GM18870 (cell line): Measurements from ENCODE around the gene TREM2.

Experiments
- ATAC-seq: cut with Tn5 transposase; IDR thresholded peaks from one replicate; pipeline ENCODE4 v1.9.1; 2021; ENCODE audit warnings: moderate library complexity; ENCODE audit not compliant: unreplicated experiment

TREM2 gene

GRCh38 chr6:41184761-41185160 is 21.8 kb upstream of the TREM2 start:
- ATAC-seq: no peak

DNA sequence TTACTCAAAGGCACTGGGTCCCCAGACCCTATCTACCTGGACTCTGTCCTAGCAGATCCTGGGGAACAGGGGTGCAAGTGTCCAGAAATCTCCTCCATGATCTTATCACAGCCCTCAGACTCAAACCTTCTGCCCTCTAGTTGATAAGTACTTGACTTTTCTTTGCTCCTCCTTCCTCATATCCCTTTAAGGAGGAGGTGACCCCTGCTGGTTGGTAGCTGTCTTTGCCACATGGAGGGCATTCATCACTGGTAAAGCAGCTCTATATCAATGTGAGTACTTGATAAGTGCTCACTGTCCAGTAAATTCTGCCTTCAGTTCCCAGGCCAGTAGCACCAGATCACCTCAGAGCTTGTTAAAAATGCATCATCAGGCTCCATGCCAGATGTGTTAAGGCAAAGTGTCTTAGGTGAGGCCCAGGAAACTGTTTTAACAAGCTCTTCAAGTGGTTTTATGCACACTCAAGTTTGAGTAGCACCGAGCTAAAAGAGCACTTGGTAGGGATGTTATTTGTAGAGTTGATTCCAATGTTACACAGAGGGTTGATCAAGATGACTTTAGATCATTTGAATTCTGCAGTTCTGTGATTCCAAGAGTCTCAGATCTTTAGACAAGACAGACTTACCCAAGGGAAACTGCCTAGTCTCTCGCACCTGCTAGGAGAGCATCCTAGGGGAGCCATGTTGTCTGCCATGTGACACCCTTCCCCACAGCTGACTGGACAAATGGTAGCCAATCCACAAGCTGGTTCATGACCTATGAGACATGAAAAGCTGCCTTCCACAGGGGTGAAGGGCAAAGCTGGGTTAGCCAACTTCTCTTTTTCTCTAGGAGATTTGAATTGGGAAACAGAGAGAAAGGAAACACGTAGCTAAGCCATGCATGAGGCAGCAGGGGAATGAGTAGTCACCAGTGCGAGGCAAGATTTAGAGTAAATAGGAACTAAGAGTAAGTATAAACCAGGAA is 19.4 kb upstream of the TREM2 start:
- no peak for ATAC-seq

DNA sequence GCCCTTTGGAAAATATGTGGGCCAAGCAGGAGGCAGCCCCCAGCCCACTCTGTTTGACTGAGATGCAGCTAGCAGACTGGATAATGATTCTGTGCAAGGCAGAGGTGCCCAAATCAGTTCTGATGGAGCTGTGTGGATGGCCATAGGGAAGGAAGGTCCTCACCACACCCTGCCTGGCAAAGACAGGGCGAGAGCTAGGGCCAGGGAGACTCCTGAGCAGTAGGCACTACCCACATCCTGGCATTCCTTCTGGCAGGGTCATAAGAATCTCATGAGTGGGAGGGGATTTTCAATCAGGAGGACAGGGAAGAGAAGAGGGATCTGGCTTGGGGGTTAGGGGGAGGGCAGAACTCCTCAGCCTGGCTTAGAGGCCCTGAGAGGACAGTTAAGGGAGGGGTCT is 18.6 kb upstream of the TREM2 start:
- ATAC-seq: no peak

DNA sequence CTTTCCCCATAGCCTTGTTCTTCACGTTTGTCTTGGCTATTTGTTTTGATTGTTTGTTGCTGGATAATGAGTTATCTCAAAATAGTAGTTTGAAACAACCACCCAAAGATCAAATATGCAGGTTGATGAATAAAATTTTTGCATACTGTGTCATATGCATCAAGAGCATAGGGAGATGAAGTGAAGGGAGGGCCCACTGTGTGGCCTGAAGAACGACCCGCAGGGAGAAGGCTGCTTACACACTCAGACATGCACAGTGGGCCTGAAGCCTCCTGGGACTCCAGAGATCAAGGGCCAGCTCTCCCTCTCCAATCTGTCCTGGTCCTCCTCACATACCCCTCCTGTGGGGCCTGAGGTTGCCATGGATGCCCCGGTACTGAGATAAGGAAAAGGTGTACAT is 16.2 kb upstream of the TREM2 start:
- ATAC-seq: no peak

GRCh38 chr6:41177695-41178094 is 14.8 kb upstream of the TREM2 start:
- no peak for ATAC-seq

DNA sequence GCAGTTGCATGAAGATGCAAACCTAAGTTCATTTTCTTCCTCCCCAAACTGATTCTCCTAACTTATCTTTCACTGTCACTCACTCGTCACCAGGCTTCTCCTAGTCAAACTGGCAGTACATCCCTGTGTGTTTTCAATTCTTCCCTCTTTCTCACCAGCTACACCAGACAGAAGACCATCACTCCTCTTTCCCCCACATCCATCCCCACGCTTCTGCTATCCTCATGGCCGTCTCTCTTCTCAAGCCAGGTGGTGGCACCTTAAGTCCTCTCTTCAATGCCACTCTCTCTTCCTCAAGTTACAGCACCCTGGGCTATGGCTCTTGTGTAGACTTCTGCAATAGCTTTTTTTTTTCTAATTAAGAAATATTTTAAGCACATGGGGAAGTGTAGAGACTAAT is 14.4 kb upstream of the TREM2 start:
- no peak for ATAC-seq

DNA sequence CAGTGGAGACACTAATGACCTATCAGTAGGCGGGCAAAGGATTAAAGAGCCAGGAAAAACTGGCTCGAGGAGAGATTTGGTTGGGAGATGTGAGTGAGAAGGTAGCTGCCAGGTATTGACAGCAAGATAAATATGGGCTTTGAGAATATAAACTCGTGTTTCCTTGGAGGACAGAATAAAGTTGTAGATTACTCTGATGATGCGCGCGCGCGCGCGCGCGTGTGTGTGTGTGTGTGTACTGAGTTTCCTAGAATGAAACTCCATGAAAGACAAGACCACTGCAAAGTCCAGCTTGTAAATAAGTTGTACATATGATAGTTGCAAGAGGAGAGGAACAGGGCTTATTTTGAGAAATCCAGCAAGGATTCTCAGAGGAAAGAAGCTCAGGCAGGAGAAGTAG is 13.3 kb upstream of the TREM2 start:
- ATAC-seq: no peak

GRCh38 chr6:41175084-41175483 is 12.2 kb upstream of the TREM2 start:
- no peak for ATAC-seq

DNA sequence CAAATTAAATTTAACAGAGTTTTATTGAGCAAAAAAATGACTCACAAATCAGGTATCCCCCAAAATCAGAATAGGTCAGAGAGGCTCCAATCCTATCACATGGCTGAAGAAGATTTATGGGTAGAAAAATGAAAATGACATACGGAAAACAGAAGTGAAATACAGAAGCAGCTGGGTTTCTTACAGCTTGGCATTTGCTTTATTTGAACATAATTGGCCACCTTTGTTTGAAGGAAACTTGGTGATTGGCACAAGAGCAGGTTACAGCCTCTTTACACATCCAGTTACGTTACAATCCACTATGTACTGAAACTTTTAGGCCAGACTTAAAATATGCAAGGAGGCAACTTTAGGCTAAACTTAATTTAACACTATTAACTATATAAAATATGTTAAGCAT is 11.7 kb upstream of the TREM2 start:
- no peak for ATAC-seq

GRCh38 chr6:41171908-41172307 is 9.0 kb upstream of the TREM2 start:
- no peak for ATAC-seq

DNA sequence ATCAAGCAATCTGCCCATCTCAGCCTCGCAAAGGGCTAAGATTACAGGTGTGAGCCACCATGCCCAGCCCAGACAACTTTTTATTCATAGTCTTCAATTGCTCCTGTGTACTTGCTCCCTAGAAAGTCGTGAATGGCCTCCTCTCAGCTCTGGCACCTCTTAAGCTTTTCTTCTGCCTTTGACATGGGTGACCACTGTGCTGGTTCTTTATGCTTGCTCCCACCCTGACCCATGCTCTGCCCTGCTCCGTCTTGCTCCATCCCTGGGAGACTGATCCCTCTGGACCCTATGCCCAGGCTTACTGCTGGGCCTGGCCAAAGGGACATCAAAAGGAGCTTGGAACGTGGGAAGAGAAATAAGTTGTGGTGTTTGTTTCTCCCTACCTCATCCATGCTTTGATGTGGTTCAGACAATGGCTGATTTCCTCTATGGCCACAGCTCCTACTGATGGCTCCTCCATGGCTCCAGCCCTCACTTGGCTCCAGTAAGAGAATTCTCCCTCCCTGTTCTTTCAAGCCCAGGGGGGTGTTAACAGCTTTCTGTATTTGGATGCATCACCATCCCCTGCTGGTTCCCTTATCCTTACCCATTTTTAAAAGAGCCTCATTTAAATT is 7.7 kb upstream of the TREM2 start:
- no peak for ATAC-seq

DNA sequence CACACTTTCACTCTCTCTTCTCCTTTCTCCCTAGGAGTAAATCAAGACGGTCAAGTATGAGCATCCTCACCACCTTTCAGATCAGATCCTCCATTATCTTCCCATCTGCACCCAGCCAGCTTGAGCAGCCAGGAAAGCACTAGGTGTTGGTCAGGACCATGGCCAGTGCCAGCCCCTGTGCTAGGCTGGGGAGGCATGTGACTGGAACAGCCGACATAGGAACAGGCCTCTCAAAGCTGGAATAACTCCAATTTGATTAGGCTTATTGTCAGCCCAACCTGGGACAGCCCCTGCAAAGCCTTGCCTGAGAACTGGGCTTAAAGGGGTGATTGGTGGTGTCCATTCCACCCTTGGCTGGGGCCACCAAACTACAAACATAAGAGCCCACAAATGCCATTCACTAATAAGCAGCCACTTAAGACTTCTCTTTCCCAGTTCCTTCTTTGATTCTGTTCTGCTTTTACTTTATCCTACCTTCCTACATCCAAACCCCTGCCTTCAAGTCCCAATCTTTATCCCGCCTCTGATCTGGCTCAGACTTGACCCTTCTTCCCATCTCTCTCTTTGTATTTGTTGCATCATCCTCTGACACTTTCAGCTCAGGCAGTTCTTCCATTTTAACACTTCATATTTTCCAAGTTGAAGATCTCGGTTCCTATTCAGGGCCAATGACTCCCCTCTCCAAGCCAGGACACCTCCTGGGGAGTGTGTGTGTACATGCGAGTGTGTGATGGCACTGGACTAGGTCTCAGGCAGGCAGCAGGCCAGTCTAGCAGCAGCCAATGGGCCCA is 4.5 kb upstream of the TREM2 start:
- no peak for ATAC-seq

- ATAC-seq: no peak
Measured at GRCh38 chr6:41164551-41165120, 1.7 kb upstream of the TREM2 start.

GRCh38 chr6:41163419-41163717 is 452 bp upstream of the TREM2 start:
- ATAC-seq: no peak

- no peak for ATAC-seq
Measured at GRCh38 chr6:41161851-41162552, 914 bp downstream of the TREM2 start.

DNA sequence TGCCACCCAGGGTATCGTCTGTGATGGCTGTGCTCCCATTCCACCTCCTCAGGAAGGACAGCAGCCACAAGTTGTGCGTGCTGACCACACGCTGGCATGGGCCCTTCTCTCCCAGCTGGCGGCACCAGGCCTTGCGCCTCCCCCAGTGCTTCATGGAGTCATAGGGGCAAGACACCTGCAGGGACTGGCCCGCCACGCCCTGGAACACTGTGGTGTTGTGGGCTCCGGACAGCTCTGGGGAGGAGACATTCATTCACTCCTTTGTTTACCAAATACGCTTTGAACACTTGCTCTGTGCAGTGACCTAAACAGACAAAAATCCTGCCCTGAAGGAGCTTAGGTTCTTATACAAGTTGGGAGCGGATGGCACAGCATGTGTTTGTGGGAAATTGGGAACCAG is 1.5 kb downstream of the TREM2 start:
- no peak for ATAC-seq

GRCh38 chr6:41160933-41161332 is 2.0 kb downstream of the TREM2 start:
- ATAC-seq: no peak

GRCh38 chr6:41159415-41160082 is 3.4 kb downstream of the TREM2 start:
- ATAC-seq: no peak

DNA sequence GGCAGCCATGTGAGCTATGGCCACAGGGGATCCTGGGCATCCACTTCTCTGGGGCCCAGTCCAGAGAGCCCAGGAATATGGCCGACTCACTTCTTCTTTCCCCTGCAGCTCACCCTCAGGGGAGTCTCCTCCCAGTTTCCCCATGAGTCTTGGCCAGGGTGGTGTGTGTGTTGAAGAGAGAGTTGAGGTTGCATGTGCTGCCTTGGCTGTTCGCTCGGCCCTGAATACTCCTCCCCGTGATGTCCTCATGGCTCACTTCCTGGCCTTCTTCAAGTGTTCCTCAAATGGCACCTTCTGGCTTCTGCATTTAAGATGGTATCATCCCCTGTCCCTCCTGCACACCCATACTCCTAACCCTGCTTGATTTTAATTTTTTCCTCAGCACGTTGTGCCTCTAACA is 5.6 kb downstream of the TREM2 start:
- no peak for ATAC-seq

DNA sequence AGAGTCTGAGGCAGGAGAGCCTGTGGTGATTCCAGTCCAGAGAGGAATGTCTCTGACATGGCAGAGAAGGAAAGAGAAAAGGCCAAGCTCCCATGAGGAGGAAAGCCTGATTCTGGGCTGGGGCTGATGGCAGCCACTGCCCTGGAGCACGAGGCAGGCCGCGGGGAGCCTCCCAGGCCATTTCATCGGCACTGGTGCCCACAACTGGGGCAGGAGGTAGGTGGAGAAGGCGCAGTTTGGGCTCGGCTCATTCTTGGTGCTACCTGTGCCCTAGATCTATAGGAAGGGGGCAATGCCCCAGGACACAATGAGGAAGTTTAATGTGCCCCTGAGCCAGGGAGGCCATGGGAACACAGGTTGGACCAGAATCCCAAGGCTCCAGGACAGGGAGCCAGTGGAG is 6.1 kb downstream of the TREM2 start:
- ATAC-seq: no peak
